GM12873 (cell line): ENCODE measurements around the gene MAMDC2.

Source experiments
- TF ChIP-seq, protein P1 (sequence below): IDR thresholded peaks from 2 replicates; pipeline ENCODE4 v1.5.1; 2012; ENCODE audit warnings: low read depth, mild to moderate bottlenecking, moderate library complexity, low read length, control low read depth; ENCODE audit not compliant: insufficient read depth; ENCODE audit errors: missing control alignments

Gene MAMDC2

DNA sequence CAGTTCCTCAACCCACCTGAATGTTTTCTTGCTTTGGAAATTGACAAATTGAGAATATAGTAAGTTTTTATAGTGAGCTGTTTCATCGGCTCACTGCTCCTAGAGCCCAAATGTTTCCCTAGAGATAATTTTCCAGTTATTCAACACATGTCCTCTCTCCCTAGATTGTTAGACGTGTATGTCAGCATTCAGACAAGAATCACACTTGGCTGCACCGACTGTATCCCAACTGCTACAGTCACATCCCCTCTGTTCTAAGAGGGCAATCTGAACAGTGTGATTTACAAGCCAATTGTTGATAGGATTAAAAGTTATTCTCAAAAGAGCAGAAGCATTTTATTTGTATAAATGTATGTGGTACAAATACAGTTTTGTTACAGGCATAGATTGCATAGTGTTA, 93.9 kb downstream of the MAMDC2 start:
- TF ChIP-seq, protein P1, sequence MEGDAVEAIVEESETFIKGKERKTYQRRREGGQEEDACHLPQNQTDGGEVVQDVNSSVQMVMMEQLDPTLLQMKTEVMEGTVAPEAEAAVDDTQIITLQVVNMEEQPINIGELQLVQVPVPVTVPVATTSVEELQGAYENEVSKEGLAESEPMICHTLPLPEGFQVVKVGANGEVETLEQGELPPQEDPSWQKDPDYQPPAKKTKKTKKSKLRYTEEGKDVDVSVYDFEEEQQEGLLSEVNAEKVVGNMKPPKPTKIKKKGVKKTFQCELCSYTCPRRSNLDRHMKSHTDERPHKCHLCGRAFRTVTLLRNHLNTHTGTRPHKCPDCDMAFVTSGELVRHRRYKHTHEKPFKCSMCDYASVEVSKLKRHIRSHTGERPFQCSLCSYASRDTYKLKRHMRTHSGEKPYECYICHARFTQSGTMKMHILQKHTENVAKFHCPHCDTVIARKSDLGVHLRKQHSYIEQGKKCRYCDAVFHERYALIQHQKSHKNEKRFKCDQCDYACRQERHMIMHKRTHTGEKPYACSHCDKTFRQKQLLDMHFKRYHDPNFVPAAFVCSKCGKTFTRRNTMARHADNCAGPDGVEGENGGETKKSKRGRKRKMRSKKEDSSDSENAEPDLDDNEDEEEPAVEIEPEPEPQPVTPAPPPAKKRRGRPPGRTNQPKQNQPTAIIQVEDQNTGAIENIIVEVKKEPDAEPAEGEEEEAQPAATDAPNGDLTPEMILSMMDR, result no peak

DNA sequence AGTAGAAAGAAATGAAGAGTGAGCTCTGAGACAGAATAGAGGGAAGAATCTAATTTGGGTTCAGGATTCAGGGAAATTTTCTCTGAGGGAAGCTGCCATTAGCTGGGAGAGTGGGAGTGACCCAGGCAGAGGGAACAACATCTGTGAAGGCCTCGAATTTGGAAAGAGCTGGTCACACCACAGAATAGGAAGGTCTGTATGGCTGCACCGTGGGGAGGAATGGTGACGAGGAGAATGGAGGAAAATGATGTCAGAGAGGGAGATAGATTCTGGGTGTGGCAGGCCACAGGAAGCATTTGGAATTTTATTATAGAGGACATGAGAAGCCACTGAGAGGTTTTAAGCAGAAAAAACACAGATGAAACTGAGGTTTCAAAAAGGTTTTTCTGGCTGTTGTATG, 98.5 kb downstream of the MAMDC2 start:
- TF ChIP-seq, protein P1, result no peak

DNA sequence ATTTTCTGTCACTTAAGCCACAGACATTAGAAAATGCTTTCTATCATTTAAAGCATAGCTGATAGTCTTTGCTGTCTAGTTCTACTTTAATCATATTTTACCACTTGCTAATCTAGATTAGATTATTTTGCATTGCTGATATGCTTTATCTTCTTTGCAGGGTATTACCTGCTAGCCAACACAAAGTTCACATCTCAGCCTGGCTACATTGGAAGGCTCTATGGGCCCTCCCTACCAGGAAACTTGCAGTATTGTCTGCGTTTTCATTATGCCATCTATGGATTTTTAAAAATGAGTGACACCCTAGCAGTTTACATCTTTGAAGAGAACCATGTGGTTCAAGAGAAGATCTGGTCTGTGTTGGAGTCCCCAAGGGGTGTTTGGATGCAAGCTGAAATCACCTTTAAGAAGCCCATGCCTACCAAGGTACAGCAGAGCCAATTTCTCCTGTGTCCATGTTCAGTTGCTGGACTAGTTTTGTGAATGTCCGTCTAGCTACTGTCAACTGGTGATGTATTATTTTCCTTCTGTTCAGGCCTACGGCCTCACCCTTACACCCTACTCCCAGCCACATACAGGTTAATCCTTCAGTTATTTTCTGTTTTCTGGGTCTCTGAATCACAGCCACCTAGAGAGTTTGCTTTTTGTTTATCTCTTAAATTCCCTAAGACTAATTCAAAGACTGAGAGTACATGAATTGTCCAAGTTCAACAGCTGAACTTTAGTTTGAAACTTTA, 99.9 kb downstream of the MAMDC2 start:
- TF ChIP-seq, protein P1, result no peak

DNA sequence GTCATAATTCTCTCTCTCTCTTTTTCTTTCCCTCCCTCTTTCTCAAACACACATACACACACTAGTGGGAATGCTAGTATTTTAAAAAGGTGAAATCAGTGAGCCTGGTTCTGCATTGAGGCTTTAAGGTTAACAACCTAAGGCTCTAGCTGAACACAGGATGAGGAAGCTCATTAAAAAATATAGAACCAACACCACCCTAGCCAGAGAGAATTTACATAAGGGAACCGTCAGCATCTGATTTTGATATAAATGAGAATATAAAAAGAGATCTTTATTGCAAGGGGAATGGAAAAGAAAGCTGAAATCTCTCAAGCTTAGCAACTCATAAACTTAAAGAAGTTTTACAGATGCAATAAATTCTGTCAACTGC, 100.5 kb downstream of the MAMDC2 start:
- TF ChIP-seq, protein P1, result no peak

DNA sequence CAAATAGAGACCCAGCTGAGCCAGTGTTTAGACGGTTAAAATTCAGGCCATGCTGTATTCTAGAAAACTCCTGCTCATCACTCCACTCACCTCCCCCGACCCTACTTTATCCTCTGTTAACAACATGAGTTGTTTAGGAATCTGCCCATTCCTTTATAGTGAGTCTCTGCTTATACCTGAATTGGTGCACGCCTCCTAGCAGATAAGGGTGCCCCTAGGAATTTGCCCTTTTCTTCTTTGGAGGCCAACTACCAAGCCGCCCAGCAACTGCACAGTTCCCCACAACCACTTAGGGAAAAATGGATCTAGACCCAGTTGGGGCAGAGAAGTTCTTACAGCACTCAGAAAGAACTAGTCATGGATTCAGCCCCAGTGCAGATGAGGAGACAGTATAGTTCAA, 102.3 kb downstream of the MAMDC2 start:
- TF ChIP-seq, protein P1, result no peak

DNA sequence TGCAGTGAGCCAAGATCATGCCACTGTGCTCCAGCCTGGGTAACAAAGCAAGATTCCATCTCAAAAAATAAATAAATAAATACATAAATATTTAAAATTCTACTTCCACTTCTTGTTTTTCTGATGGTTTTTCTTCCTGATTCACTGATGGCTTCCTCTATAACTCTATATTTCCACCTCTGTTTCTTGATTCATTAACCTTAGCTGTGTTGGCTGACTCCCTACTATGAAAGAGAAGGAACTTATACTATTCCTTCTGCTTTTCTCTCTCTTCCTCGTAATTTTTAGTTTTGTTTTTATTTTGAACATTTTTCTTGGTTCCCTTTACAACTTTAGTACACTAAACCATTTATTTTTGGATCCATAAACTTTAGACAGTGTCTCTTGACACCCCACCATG, 103.5 kb downstream of the MAMDC2 start:
- TF ChIP-seq, protein P1, result no peak

DNA sequence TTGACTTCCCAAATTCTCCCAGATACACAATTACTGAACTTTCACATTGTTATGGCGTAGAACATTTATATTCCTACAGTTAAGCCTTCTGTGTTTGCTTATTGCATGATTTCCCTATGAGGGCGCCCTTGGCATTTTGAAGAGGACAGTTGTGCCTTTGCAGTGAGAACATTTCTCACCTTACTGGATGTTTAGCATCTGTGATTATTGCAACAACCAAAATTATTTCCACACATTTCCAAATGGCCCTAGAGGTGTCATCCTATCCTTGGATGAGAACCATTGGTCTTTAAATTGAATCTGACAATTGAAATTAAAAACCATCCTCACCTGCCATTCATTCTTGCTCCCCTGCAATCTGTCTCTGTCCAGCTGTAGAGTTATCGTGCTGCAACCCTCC, 104.0 kb downstream of the MAMDC2 start:
- TF ChIP-seq, protein P1, result no peak
